DMS153 (cell line): ENCODE results near the gene LRRC17.
"Not testable (repeated sequence)": the region's sequence is repeated elsewhere in the genome, so short reads cannot be mapped to it uniquely, and the experiment has no call there.

Experiments
- DNase-seq: peaks from one replicate; lab custom pipeline; 2025; lab: John Stamatoyannopoulos, UW

LRRC17 gene

GRCh38 chr7:102942868-102943267 lies 30.1 kb downstream of the LRRC17 start:
- DNase-seq: no peak

GRCh38 chr7:102943423-102944169 lies 30.8 kb downstream of the LRRC17 start:
- DNase-seq: no peak

GRCh38 chr7:102944241-102944640 lies 31.4 kb downstream of the LRRC17 start:
- no peak for DNase-seq

GRCh38 chr7:102951839-102952238 lies 39.0 kb downstream of the LRRC17 start:
- no peak for DNase-seq

- DNase-seq: no peak
These were observed 40.6 kb downstream of the LRRC17 start for GRCh38 chr7:102953406-102953805.

GRCh38 chr7:102954359-102954758 lies 41.6 kb downstream of the LRRC17 start:
- not testable (repeated sequence) for DNase-seq

- DNase-seq: not testable (repeated sequence)
These were observed 45.2 kb downstream of the LRRC17 start for GRCh38 chr7:102958004-102958403.

- DNase-seq: not testable (repeated sequence)
These were observed 49.2 kb downstream of the LRRC17 start for GRCh38 chr7:102961993-102962392.

GRCh38 chr7:102966465-102966864 lies 53.7 kb downstream of the LRRC17 start:
- DNase-seq: no peak

- DNase-seq: no peak
These were observed 55.0 kb downstream of the LRRC17 start for GRCh38 chr7:102967798-102968197.

- no peak for DNase-seq
These were observed 60.4 kb downstream of the LRRC17 start for GRCh38 chr7:102973096-102973802.

- no peak for DNase-seq
These were observed 61.8 kb downstream of the LRRC17 start for GRCh38 chr7:102974366-102975236.

GRCh38 chr7:102975854-102976253 lies 63.1 kb downstream of the LRRC17 start:
- DNase-seq: no peak

GRCh38 chr7:102976493-102976892 lies 63.7 kb downstream of the LRRC17 start:
- DNase-seq: no peak

- not testable (repeated sequence) for DNase-seq
These were observed 64.8 kb downstream of the LRRC17 start for GRCh38 chr7:102977586-102977985.

GRCh38 chr7:102978284-102978683 lies 65.5 kb downstream of the LRRC17 start:
- no peak for DNase-seq

- DNase-seq: no peak
These were observed 66.9 kb downstream of the LRRC17 start for GRCh38 chr7:102979670-102980069.

GRCh38 chr7:102981451-102981850 lies 68.7 kb downstream of the LRRC17 start:
- no peak for DNase-seq

GRCh38 chr7:102982235-102982634 lies 69.4 kb downstream of the LRRC17 start:
- DNase-seq: no peak

GRCh38 chr7:102983602-102984001 lies 70.8 kb downstream of the LRRC17 start:
- no peak for DNase-seq

GRCh38 chr7:102985176-102985783 lies 72.5 kb downstream of the LRRC17 start:
- DNase-seq: no peak

GRCh38 chr7:102988088-102988487 lies 75.3 kb downstream of the LRRC17 start:
- no peak for DNase-seq
